GM12892 (cell line): ENCODE data around the gene TMEM170B.

Experiments used
- DNase-seq: peaks from one replicate; pipeline ENCODE4 v3.0.0; 2011; ENCODE audit not compliant: insufficient read length
- FAIRE-seq: peaks from 2 replicates; lab custom pipeline; 2011; peaks lifted over from hg19 to GRCh38; lab: Jason Lieb, UNC
- POLR2A ChIP-seq: IDR thresholded peaks from 2 replicates; pipeline ENCODE4 v1.6.1; 2011; ENCODE audit warnings: low read depth, low read length, control low read depth
- POLR2AphosphoS5 ChIP-seq: IDR thresholded peaks from 2 replicates; pipeline ENCODE4 v1.6.1; 2011; ENCODE audit warnings: low read depth, low read length, control low read depth
- TAF1 ChIP-seq: IDR thresholded peaks from 2 replicates; pipeline ENCODE4 v1.6.1; 2011; ENCODE audit warnings: low read depth, mild to moderate bottlenecking, control low read depth, low read length, borderline replicate concordance

TMEM170B gene

DNA sequence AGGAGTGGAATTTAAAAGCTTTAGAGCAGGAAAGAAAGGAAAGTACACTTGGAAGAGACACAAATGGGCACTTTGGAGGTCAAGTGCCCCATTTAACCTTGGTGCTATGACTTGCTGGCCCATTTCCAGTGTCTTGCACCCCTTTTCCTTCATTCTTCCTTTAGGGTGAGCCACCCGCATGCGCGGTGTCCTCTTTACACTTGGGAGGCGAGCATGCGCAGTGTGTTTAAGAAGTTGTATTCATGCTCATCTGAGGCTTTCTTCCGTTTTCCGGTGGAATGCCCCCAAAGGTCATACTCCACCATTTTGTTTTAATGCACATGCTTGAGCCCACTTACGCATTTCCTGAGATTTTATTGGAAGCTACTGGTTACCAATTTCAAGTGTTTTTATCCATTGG lies 29.1 kb downstream of the TMEM170B start:
- no peak for TF ChIP-seq POLR2AphosphoS5
- TF ChIP-seq POLR2A, result no peak
- TF ChIP-seq TAF1, result no peak
- DNase-seq (no peak), FAIRE-seq (no peak)

GRCh38 chr6:11571073-11571472 lies 33.5 kb downstream of the TMEM170B start:
- DNase-seq (no peak), FAIRE-seq (no peak)
- TF ChIP-seq POLR2AphosphoS5, result no peak

- FAIRE-seq (peak; percentile 97), DNase-seq (no peak)
- TF ChIP-seq TAF1, result no peak
- TF ChIP-seq POLR2A, result no peak
- no peak for TF ChIP-seq POLR2AphosphoS5
Measured at GRCh38 chr6:11575408-11576033, 38.0 kb downstream of the TMEM170B start.

DNA sequence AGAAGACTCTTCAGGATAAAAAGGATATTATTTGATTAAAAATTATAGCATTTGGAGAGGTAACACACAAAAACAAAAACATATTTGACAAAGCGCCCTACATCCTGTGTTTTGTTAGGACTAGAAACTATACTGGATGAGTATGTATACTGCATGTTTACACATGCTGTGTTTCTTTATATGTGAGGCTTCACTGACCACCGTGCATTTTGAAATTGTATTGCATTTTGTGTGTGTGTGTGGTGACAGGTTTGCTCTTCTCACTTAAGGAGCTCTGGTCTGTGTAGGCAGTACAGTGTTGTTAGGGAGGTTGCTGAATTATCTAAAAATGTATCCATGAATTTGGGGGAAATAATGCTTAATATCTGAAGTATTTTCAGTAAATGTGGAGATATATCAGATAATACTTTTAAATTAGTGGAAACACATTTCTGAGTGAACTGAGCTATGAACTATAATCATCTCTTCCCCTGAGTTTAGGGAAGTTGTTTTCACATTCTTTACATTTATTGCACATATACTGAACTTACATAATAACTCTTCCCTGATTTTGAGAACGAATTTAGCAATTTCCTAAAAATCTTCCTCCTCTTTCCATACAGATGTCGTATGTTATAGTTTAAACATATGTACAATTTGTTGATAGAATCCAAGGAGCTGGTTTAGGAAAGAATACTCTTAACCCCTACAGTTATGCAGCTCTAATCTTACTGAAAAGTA lies 43.3 kb downstream of the TMEM170B start:
- DNase-seq (no peak), FAIRE-seq (no peak)
- TF ChIP-seq POLR2A, result no peak
- no peak for TF ChIP-seq TAF1
- no peak for TF ChIP-seq POLR2AphosphoS5

DNA sequence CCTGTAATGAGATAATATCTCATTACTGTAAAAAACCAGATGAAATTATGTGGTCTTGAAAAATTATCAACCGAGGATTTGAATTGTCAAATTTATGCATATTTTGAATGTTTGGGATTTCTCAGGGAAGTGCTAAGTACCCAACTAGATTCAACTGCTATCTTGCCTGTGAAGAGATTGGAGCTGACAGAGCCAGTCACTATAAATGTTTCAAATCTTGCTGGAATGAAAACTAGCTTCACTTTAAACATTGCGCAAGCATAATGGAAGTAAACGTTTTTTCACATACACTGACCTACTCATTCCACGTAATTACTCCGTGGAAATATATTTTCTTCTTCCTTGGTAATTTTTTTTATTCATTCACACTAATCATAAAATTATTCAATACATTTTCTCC lies 46.7 kb downstream of the TMEM170B start:
- no peak for TF ChIP-seq POLR2A
- TF ChIP-seq TAF1, result no peak
- FAIRE-seq (no peak), DNase-seq (no peak)

- FAIRE-seq (peak; percentile 88), DNase-seq (no peak)
- TF ChIP-seq TAF1 (no peak), POLR2A (no peak), POLR2AphosphoS5 (no peak)
Measured at GRCh38 chr6:11585426-11586016, 48.0 kb downstream of the TMEM170B start.

GRCh38 chr6:11586117-11586516 lies 48.6 kb downstream of the TMEM170B start:
- no peak for DNase-seq
- TF ChIP-seq POLR2A (no peak), POLR2AphosphoS5 (no peak), TAF1 (no peak)
- FAIRE-seq, result no peak

- no peak for DNase-seq
- TF ChIP-seq POLR2A (no peak), POLR2AphosphoS5 (no peak), TAF1 (no peak)
- FAIRE-seq, result no peak
Measured at GRCh38 chr6:11586536-11586935, 49.0 kb downstream of the TMEM170B start.

DNA sequence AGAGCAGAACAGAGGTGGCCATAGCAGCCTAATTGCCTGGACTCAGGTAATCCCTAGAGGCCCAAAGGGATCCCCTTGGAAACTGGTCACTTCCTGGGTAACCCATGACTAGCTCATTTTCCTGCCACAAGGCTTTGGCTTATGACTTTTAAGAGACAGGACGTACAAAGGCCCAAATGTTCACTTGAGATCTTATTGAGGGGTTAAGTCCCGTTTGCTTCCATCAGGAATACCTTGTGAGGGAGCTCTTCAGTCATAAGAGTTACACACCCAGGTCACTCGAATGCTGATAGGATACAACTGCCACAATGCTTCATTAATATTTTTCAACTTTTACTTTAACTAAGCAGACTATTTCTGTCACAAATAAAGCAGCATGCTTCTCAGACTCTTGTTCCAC lies 51.7 kb downstream of the TMEM170B start:
- no peak for TF ChIP-seq TAF1
- TF ChIP-seq POLR2AphosphoS5, result no peak
- TF ChIP-seq POLR2A, result no peak
- DNase-seq, result no peak
- no peak for FAIRE-seq

GRCh38 chr6:11592294-11592906 lies 54.9 kb downstream of the TMEM170B start:
- FAIRE-seq (no peak), DNase-seq (no peak)
- TF ChIP-seq POLR2A (no peak), TAF1 (no peak), POLR2AphosphoS5 (no peak)

DNA sequence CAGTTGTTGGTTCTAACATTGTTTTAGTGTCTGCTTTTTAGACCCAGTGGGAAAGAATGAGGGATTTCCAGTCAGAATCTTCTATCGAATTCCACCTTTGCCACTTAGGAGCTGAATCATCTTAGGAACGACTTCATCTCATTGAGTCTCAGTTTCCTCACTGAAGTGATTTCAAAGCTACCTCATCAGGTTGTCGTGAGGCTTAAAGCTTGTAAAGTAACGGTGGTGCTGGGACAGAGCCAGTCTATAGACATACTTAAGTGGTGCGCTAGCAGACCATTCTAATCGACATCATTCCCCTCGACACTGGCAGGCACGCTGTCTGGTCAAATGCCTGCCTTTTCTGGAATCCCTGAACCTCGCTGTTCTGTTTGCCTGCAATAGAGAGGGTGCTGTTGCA lies 55.5 kb downstream of the TMEM170B start:
- TF ChIP-seq TAF1 (no peak), POLR2AphosphoS5 (no peak), POLR2A (no peak)
- DNase-seq (no peak), FAIRE-seq (no peak)
